SK-N-SH (cell line): ENCODE data around the gene RIOK1. TPM values are rescaled to one million over a fixed set of nuclear protein-coding genes. Genes with fewer than 3 reads are reported as not detected.

Source experiments
- CTCF ChIA-PET: fragments of 300-600, 350-600 bp; formaldehyde crosslinking; extraction: SDS; loops from one replicate; lab custom pipeline; 2021; lab: Yijun Ruan, JAX
- POLR2A ChIA-PET: fragments of 350-600 bp; sonication (Branson Sonifier 250); formaldehyde crosslinking; extraction: SDS; loops from one replicate; lab custom pipeline; 2020; ENCODE audit warnings: antibody characterized with exemption, inconsistent platforms; lab: Yijun Ruan, JAX
- DNase-seq: peaks from one replicate; pipeline ENCODE4 v3.0.0; 2012
- H2AFZ ChIP-seq: fragments of 200-600 bp; sonication (generic); 2 replicates; pipeline ENCODE4 v1.8.1; 2016; ENCODE audit warnings: antibody characterized with exemption, mild to moderate bottlenecking, low read depth
- H3F3A ChIP-seq: fragments of 200-600 bp; sonication (generic); replicated peaks from 2 replicates; pipeline ENCODE3; 2016; ENCODE audit warnings: antibody characterized with exemption, mild to moderate bottlenecking; ENCODE audit not compliant: insufficient read depth
- H3K27ac ChIP-seq, 2 experiments: fragments of 200-500 bp in 1 of 2; fragments of 200-600 bp in 1 of 2; sonication (Bioruptor generic) in 1 of 2; sonication (generic), shearing (Covaris generic) in 1 of 2; 2 replicates each; pipeline versions ENCODE4 v1.5.1 to v1.6.1; 2014 to 2016; ENCODE audit warnings: low read depth in 2 of 2, inconsistent platforms in 1 of 2, low read length in 1 of 2, mild to moderate bottlenecking in 1 of 2, mixed read lengths in 1 of 2
- H3K27me3 ChIP-seq: fragments of 200-600 bp; sonication (generic), shearing (Covaris generic); 2 replicates; pipeline ENCODE4 v1.6.1; 2016; ENCODE audit warnings: mixed run types; ENCODE audit not compliant: insufficient read depth
- H3K36me3 ChIP-seq, 2 experiments: fragments of 200-500 bp in 1 of 2; fragments of 200-600 bp in 1 of 2; sonication (Bioruptor generic) in 1 of 2; sonication (generic) in 1 of 2; replicated peaks in 1 of 2; 2 replicates each; pipeline versions ENCODE3 to v1.5.1; 2014 to 2016; ENCODE audit warnings: low read length in 1 of 2, mild to moderate bottlenecking in 1 of 2; ENCODE audit not compliant: insufficient read depth in 2 of 2, control insufficient read depth in 1 of 2
- H3K4me1 ChIP-seq, 2 experiments: fragments of 200-500 bp in 1 of 2; fragments of 200-600 bp in 1 of 2; sonication (Bioruptor generic) in 1 of 2; sonication (generic), shearing (Covaris generic) in 1 of 2; 2 replicates each; pipeline versions ENCODE4 v1.5.1 to v1.6.1; 2014 to 2016; ENCODE audit warnings: low read depth in 1 of 2, low read length in 1 of 2, mixed run types in 1 of 2; ENCODE audit not compliant: insufficient read depth in 2 of 2, control insufficient read depth in 1 of 2
- H3K4me2 ChIP-seq: fragments of 200-600 bp; sonication (generic), shearing (Covaris generic); 2 replicates; pipeline ENCODE4 v1.6.1; 2017; ENCODE audit warnings: mixed run types
- H3K4me3 ChIP-seq, 2 experiments: fragments of 200-500 bp in 1 of 2; fragments of 200-600 bp in 1 of 2; sonication (Bioruptor generic) in 1 of 2; sonication (generic), shearing (Covaris generic) in 1 of 2; 2 replicates each; pipeline versions ENCODE4 v1.5.1 to v1.8.1; 2014 to 2016; ENCODE audit warnings: low read depth in 2 of 2, inconsistent platforms in 1 of 2, low read length in 1 of 2, mild to moderate bottlenecking in 1 of 2, mixed read lengths in 1 of 2, moderate library complexity in 1 of 2
- H3K79me2 ChIP-seq: fragments of 200-600 bp; sonication (generic); 2 replicates; pipeline ENCODE4 v1.8.1; 2017; ENCODE audit warnings: mild to moderate bottlenecking; ENCODE audit not compliant: insufficient read depth
- H3K9ac ChIP-seq: fragments of 200-600 bp; sonication (generic); 2 replicates; pipeline ENCODE4 v1.6.1; 2017; ENCODE audit warnings: mixed run types
- H3K9me2 ChIP-seq: fragments of 200-600 bp; sonication (generic); 2 replicates; pipeline ENCODE4 v1.6.1; 2017; ENCODE audit warnings: mixed run types
- H3K9me3 ChIP-seq: fragments of 200-600 bp; sonication (generic); 2 replicates; pipeline ENCODE4 v1.6.1; 2017; ENCODE audit warnings: mixed run types, mild to moderate bottlenecking, moderate library complexity
- H4K20me1 ChIP-seq: fragments of 200-600 bp; sonication (generic); 2 replicates; pipeline ENCODE4 v1.6.1; 2017; ENCODE audit warnings: mild to moderate bottlenecking, mixed run types; ENCODE audit not compliant: insufficient read depth
- CTCF ChIP-seq: fragments of 200-600 bp; sonication (generic); IDR thresholded peaks from 2 replicates; pipeline ENCODE4 v1.6.1; 2017; ENCODE audit warnings: antibody characterized with exemption, mild to moderate bottlenecking, moderate library complexity
- EZH2phosphoT487 ChIP-seq: fragments of 200-600 bp; sonication (generic); IDR thresholded peaks from 2 replicates; pipeline ENCODE4 v1.6.1; 2017; ENCODE audit warnings: low read depth, mixed run types, mild to moderate bottlenecking, antibody characterized with exemption, moderate library complexity, borderline replicate concordance
- FOXJ3 ChIP-seq: sonication (generic); formaldehyde crosslinking; IDR thresholded peaks from 2 replicates; pipeline ENCODE4 v1.5.1; 2020; ENCODE audit warnings: mild to moderate bottlenecking, missing genetic modification reagents
- FOXM1 ChIP-seq: IDR thresholded peaks from 2 replicates; pipeline ENCODE4 v1.4.0; 2012; ENCODE audit warnings: low read depth, mild to moderate bottlenecking
- GABPA ChIP-seq: IDR thresholded peaks from 2 replicates; pipeline ENCODE4 v1.4.0; 2012; ENCODE audit warnings: low read depth, mild to moderate bottlenecking
- IRF3 ChIP-seq: fragments of 150-350 bp; IDR thresholded peaks from 2 replicates; pipeline ENCODE4 v1.6.1; 2016; ENCODE audit warnings: mild to moderate bottlenecking, low read depth, low read length
- MEF2A ChIP-seq: IDR thresholded peaks from 2 replicates; pipeline ENCODE4 v1.4.0; 2012; ENCODE audit warnings: low read depth, borderline replicate concordance
- MXI1 ChIP-seq: IDR thresholded peaks from 2 replicates; pipeline ENCODE4 v1.6.1; 2012; ENCODE audit warnings: mild to moderate bottlenecking, low read depth, low read length, improper control_type of control experiment
- NFIC ChIP-seq: IDR thresholded peaks from 2 replicates; pipeline ENCODE4 v1.4.0; 2012; ENCODE audit warnings: borderline replicate concordance
- PBX3 ChIP-seq: IDR thresholded peaks from 2 replicates; pipeline ENCODE4; 2012
- RAD21 ChIP-seq: IDR thresholded peaks from 2 replicates; pipeline ENCODE4 v1.6.1; 2012; ENCODE audit warnings: mild to moderate bottlenecking, low read length
- RCOR1 ChIP-seq: fragments of 150-350 bp; IDR thresholded peaks from 2 replicates; pipeline ENCODE4 v1.6.1; 2017; ENCODE audit warnings: antibody characterized with exemption, low read length
- REST ChIP-seq: IDR thresholded peaks from 2 replicates; pipeline ENCODE4 v1.6.1; 2012; ENCODE audit warnings: mild to moderate bottlenecking, low read depth, low read length, moderate library complexity
- RFX5 ChIP-seq: IDR thresholded peaks from 2 replicates; pipeline ENCODE4 v1.6.1; 2012; ENCODE audit warnings: mild to moderate bottlenecking, improper control_type of control experiment, low read length
- RXRA ChIP-seq: IDR thresholded peaks from 2 replicates; pipeline ENCODE4 v1.4.0; 2012; ENCODE audit warnings: low read depth, mild to moderate bottlenecking, borderline replicate concordance
- SIN3A ChIP-seq: IDR thresholded peaks from 2 replicates; pipeline ENCODE4 v1.6.1; 2012; ENCODE audit warnings: low read depth, mild to moderate bottlenecking, low read length, moderate library complexity, borderline replicate concordance
- SMC3 ChIP-seq: IDR thresholded peaks from 2 replicates; pipeline ENCODE4 v1.6.1; 2012; ENCODE audit warnings: low read depth, low read length, improper control_type of control experiment
- TAF1 ChIP-seq: IDR thresholded peaks from 2 replicates; pipeline ENCODE4 v1.6.1; 2012; ENCODE audit warnings: low read depth, mild to moderate bottlenecking, low read length, moderate library complexity, borderline replicate concordance
- TEAD4 ChIP-seq: IDR thresholded peaks from 2 replicates; pipeline ENCODE4 v1.4.0; 2012; ENCODE audit warnings: mild to moderate bottlenecking, borderline replicate concordance; ENCODE audit not compliant: insufficient read depth
- USF1 ChIP-seq: IDR thresholded peaks from 2 replicates; pipeline ENCODE4 v1.4.0; 2012; ENCODE audit warnings: low read depth, borderline replicate concordance
- WGBS: methylation state at CpG from one replicate; pipeline ENCODE4 v1.1.6; 2017; ENCODE audit warnings: low lambda C conversion rate; 5-methylcytosine and 5-hydroxymethylcytosine counted together
- polyA plus RNA-seq, 3 experiments: library from polyadenylated mRNA; depleted of rRNA; stranded (reverse); fragments of >200 nt; gene quantifications; 2 replicates each; pipeline ENCODE4 v1.2.3, GENCODE V29; 2012

RIOK1 gene
- polyA plus RNA-seq, 1 of the 3 experiments (the other 2 are of a cell fraction): 18.7 TPM

- no peaks in the 10 kb centered on the region for H3F3A ChIP-seq
- no peaks in the 10 kb centered on the region for H3K79me2 ChIP-seq
- H3K27ac ChIP-seq: no peak overlapping the region
- H3K9me2 ChIP-seq: no peaks in the 10 kb centered on the region
- H4K20me1 ChIP-seq: no peaks in the 10 kb centered on the region
- DNase-seq: no peak
- H3K4me3 ChIP-seq: no peak overlapping the region
- ChIA-PET POLR2A (no interaction called here), CTCF (interaction anchor here (1.8 kb wide), 1 partner anchor 191 kb away, joined by 4 read pairs; no protein-coding TSS in a partner anchor)
- H2AFZ ChIP-seq: no peak overlapping the region
- no peak overlapping the region for H3K4me2 ChIP-seq
- TF ChIP-seq MEF2A: no peak
- no peak for TF ChIP-seq REST
- TF ChIP-seq TAF1: no peak
- TF ChIP-seq FOXJ3 (CRISPR knock-in tag): no peak
- TF ChIP-seq SMC3: no peak
- no peak for TF ChIP-seq FOXM1
- TF ChIP-seq RAD21: no peak
- TF ChIP-seq EZH2phosphoT487: no peak
- TF ChIP-seq SIN3A: no peak
- no peak for TF ChIP-seq GABPA
- no peak for TF ChIP-seq NFIC
- no peak for TF ChIP-seq RXRA
- TF ChIP-seq USF1: no peak
- TF ChIP-seq PBX3: no peak
- no peak for TF ChIP-seq RFX5
- TF ChIP-seq RCOR1: no peak
- TF ChIP-seq IRF3: no peak
- TF ChIP-seq TEAD4: no peak
- no peak for TF ChIP-seq MXI1
- no peak for TF ChIP-seq CTCF
- no peaks in the 10 kb centered on the region; a peak in 1 of 4 replicates for H3K4me1 ChIP-seq
- 82% methylated on average over 5 of the region's 5 CpGs for WGBS
- no peak overlapping the region for H3K9ac ChIP-seq
- H3K27me3 ChIP-seq: no peaks in the 10 kb centered on the region
- no peaks in the 10 kb centered on the region for H3K9me3 ChIP-seq
- peaks cover 0 to 4% of the 10 kb centered on the region in 2 experiments for H3K36me3 ChIP-seq
These were observed 34.5 kb downstream of the RIOK1 start for GRCh38 chr6:7424058-7424457.
